SK-N-SH (cell line): ENCODE results near the gene GPR143. TPM values are rescaled to one million over a fixed set of nuclear protein-coding genes. Genes with fewer than 3 reads are reported as not detected.

Source experiments
- CTCF ChIA-PET: fragments of 300-600, 350-600 bp; formaldehyde crosslinking; extraction: SDS; loops from one replicate; lab custom pipeline; 2021; lab: Yijun Ruan, JAX
- POLR2A ChIA-PET: fragments of 350-600 bp; sonication (Branson Sonifier 250); formaldehyde crosslinking; extraction: SDS; loops from one replicate; lab custom pipeline; 2020; ENCODE audit warnings: antibody characterized with exemption, inconsistent platforms; lab: Yijun Ruan, JAX
- DNase-seq: peaks from one replicate; pipeline ENCODE4 v3.0.0; 2012
- H2AFZ ChIP-seq: fragments of 200-600 bp; sonication (generic); 2 replicates; pipeline ENCODE4 v1.8.1; 2016; ENCODE audit warnings: antibody characterized with exemption, mild to moderate bottlenecking, low read depth
- H3F3A ChIP-seq: fragments of 200-600 bp; sonication (generic); replicated peaks from 2 replicates; pipeline ENCODE3; 2016; ENCODE audit warnings: antibody characterized with exemption, mild to moderate bottlenecking; ENCODE audit not compliant: insufficient read depth
- H3K27ac ChIP-seq, 2 experiments: fragments of 200-500 bp in 1 of 2; fragments of 200-600 bp in 1 of 2; sonication (Bioruptor generic) in 1 of 2; sonication (generic), shearing (Covaris generic) in 1 of 2; 2 replicates each; pipeline versions ENCODE4 v1.5.1 to v1.6.1; 2014 to 2016; ENCODE audit warnings: low read depth in 2 of 2, inconsistent platforms in 1 of 2, low read length in 1 of 2, mild to moderate bottlenecking in 1 of 2, mixed read lengths in 1 of 2
- H3K27me3 ChIP-seq: fragments of 200-600 bp; sonication (generic), shearing (Covaris generic); 2 replicates; pipeline ENCODE4 v1.6.1; 2016; ENCODE audit warnings: mixed run types; ENCODE audit not compliant: insufficient read depth
- H3K36me3 ChIP-seq, 2 experiments: fragments of 200-500 bp in 1 of 2; fragments of 200-600 bp in 1 of 2; sonication (Bioruptor generic) in 1 of 2; sonication (generic) in 1 of 2; replicated peaks in 1 of 2; 2 replicates each; pipeline versions ENCODE3 to v1.5.1; 2014 to 2016; ENCODE audit warnings: low read length in 1 of 2, mild to moderate bottlenecking in 1 of 2; ENCODE audit not compliant: insufficient read depth in 2 of 2, control insufficient read depth in 1 of 2
- H3K4me1 ChIP-seq, 2 experiments: fragments of 200-500 bp in 1 of 2; fragments of 200-600 bp in 1 of 2; sonication (Bioruptor generic) in 1 of 2; sonication (generic), shearing (Covaris generic) in 1 of 2; 2 replicates each; pipeline versions ENCODE4 v1.5.1 to v1.6.1; 2014 to 2016; ENCODE audit warnings: low read depth in 1 of 2, low read length in 1 of 2, mixed run types in 1 of 2; ENCODE audit not compliant: insufficient read depth in 2 of 2, control insufficient read depth in 1 of 2
- H3K4me2 ChIP-seq: fragments of 200-600 bp; sonication (generic), shearing (Covaris generic); 2 replicates; pipeline ENCODE4 v1.6.1; 2017; ENCODE audit warnings: mixed run types
- H3K4me3 ChIP-seq, 2 experiments: fragments of 200-500 bp in 1 of 2; fragments of 200-600 bp in 1 of 2; sonication (Bioruptor generic) in 1 of 2; sonication (generic), shearing (Covaris generic) in 1 of 2; 2 replicates each; pipeline versions ENCODE4 v1.5.1 to v1.8.1; 2014 to 2016; ENCODE audit warnings: low read depth in 2 of 2, inconsistent platforms in 1 of 2, low read length in 1 of 2, mild to moderate bottlenecking in 1 of 2, mixed read lengths in 1 of 2, moderate library complexity in 1 of 2
- H3K79me2 ChIP-seq: fragments of 200-600 bp; sonication (generic); 2 replicates; pipeline ENCODE4 v1.8.1; 2017; ENCODE audit warnings: mild to moderate bottlenecking; ENCODE audit not compliant: insufficient read depth
- H3K9ac ChIP-seq: fragments of 200-600 bp; sonication (generic); 2 replicates; pipeline ENCODE4 v1.6.1; 2017; ENCODE audit warnings: mixed run types
- H3K9me2 ChIP-seq: fragments of 200-600 bp; sonication (generic); 2 replicates; pipeline ENCODE4 v1.6.1; 2017; ENCODE audit warnings: mixed run types
- H3K9me3 ChIP-seq: fragments of 200-600 bp; sonication (generic); 2 replicates; pipeline ENCODE4 v1.6.1; 2017; ENCODE audit warnings: mixed run types, mild to moderate bottlenecking, moderate library complexity
- H4K20me1 ChIP-seq: fragments of 200-600 bp; sonication (generic); 2 replicates; pipeline ENCODE4 v1.6.1; 2017; ENCODE audit warnings: mild to moderate bottlenecking, mixed run types; ENCODE audit not compliant: insufficient read depth
- CHD2 ChIP-seq: fragments of 150-350 bp; IDR thresholded peaks from 2 replicates; pipeline ENCODE4 v1.6.1; 2018; ENCODE audit warnings: low read length; ENCODE audit not compliant: partially characterized antibody
- ELF1 ChIP-seq: IDR thresholded peaks from 2 replicates; pipeline ENCODE4 v1.4.0; 2012
- FOXJ3 ChIP-seq: sonication (generic); formaldehyde crosslinking; IDR thresholded peaks from 2 replicates; pipeline ENCODE4 v1.5.1; 2020; ENCODE audit warnings: mild to moderate bottlenecking, missing genetic modification reagents
- GABPA ChIP-seq: IDR thresholded peaks from 2 replicates; pipeline ENCODE4 v1.4.0; 2012; ENCODE audit warnings: low read depth, mild to moderate bottlenecking
- GATA2 ChIP-seq: sonication (generic); formaldehyde crosslinking; IDR thresholded peaks from 2 replicates; pipeline ENCODE4 v1.5.0; 2020; ENCODE audit warnings: mild to moderate bottlenecking, missing genetic modification reagents
- IRF3 ChIP-seq: fragments of 150-350 bp; IDR thresholded peaks from 2 replicates; pipeline ENCODE4 v1.6.1; 2016; ENCODE audit warnings: mild to moderate bottlenecking, low read depth, low read length
- JUND ChIP-seq: IDR thresholded peaks from 2 replicates; pipeline ENCODE4 v1.4.0; 2012
- MXI1 ChIP-seq: IDR thresholded peaks from 2 replicates; pipeline ENCODE4 v1.6.1; 2012; ENCODE audit warnings: mild to moderate bottlenecking, low read depth, low read length, improper control_type of control experiment
- NFIC ChIP-seq: IDR thresholded peaks from 2 replicates; pipeline ENCODE4 v1.4.0; 2012; ENCODE audit warnings: borderline replicate concordance
- NRF1 ChIP-seq: IDR thresholded peaks from 2 replicates; pipeline ENCODE4 v1.6.1; 2012; ENCODE audit warnings: low read depth, mild to moderate bottlenecking, low read length
- POLR2AphosphoS5 ChIP-seq: IDR thresholded peaks from 2 replicates; pipeline ENCODE4 v1.6.1; 2012; ENCODE audit warnings: low read depth, low read length
- RAD21 ChIP-seq: IDR thresholded peaks from 2 replicates; pipeline ENCODE4 v1.6.1; 2012; ENCODE audit warnings: mild to moderate bottlenecking, low read length
- RCOR1 ChIP-seq: fragments of 150-350 bp; IDR thresholded peaks from 2 replicates; pipeline ENCODE4 v1.6.1; 2017; ENCODE audit warnings: antibody characterized with exemption, low read length
- RFX5 ChIP-seq: IDR thresholded peaks from 2 replicates; pipeline ENCODE4 v1.6.1; 2012; ENCODE audit warnings: mild to moderate bottlenecking, improper control_type of control experiment, low read length
- TAF1 ChIP-seq: IDR thresholded peaks from 2 replicates; pipeline ENCODE4 v1.6.1; 2012; ENCODE audit warnings: low read depth, mild to moderate bottlenecking, low read length, moderate library complexity, borderline replicate concordance
- TEAD4 ChIP-seq: IDR thresholded peaks from 2 replicates; pipeline ENCODE4 v1.4.0; 2012; ENCODE audit warnings: mild to moderate bottlenecking, borderline replicate concordance; ENCODE audit not compliant: insufficient read depth
- YY1 ChIP-seq: IDR thresholded peaks from 2 replicates; pipeline ENCODE4 v1.4.0; 2012; ENCODE audit warnings: low read depth, mild to moderate bottlenecking
- WGBS: methylation state at CpG from one replicate; pipeline ENCODE4 v1.1.6; 2017; ENCODE audit warnings: low lambda C conversion rate; 5-methylcytosine and 5-hydroxymethylcytosine counted together
- polyA plus RNA-seq, 3 experiments: library from polyadenylated mRNA; depleted of rRNA; stranded (reverse); fragments of >200 nt; gene quantifications; 2 replicates each; pipeline ENCODE4 v1.2.3, GENCODE V29; 2012
- TF ChIP-seq, protein P1 (sequence below): IDR thresholded peaks from 2 replicates; pipeline ENCODE4 v1.4.0; 2012; ENCODE audit warnings: low read depth
- TF ChIP-seq, protein P2 (sequence below): IDR thresholded peaks from 2 replicates; pipeline ENCODE4 v1.6.1; 2012; ENCODE audit warnings: mild to moderate bottlenecking, low read depth, low read length, moderate library complexity

Gene GPR143
- polyA plus RNA-seq, 1 of the 3 experiments (the other 2 are of a cell fraction) = not detected

DNA sequence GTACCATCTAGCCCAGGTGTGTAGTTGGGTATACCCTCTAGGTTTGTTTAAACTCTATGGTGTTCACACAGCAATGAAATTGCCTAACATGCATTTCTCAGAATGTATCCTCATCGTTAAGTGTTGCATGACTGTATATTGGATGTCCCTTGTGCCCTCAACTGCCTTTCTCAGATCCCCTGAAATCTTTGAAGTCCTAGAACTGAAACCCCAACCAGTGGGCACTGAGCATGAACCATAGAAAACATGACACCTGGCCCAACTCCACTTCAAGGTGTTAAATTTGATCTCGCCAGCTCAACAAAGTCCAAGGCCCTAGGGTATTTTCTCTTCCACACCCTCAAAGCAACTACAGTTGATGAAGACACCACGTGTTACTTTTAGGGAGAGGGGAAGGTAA lies 35.6 kb downstream of the GPR143 start:
- no peaks in the 10 kb centered on the region for H3F3A ChIP-seq
- no peaks in the 10 kb centered on the region for H3K9me2 ChIP-seq
- 28% methylated on average over 3 of the region's 3 CpGs for WGBS
- no peaks in the 10 kb centered on the region for H3K4me1 ChIP-seq
- no peak overlapping the region for H2AFZ ChIP-seq
- H3K4me2 ChIP-seq = no peak overlapping the region
- H3K27me3 ChIP-seq = no peaks in the 10 kb centered on the region
- DNase-seq = no peak
- no peak overlapping the region for H3K4me3 ChIP-seq
- TF ChIP-seq, protein P1, sequence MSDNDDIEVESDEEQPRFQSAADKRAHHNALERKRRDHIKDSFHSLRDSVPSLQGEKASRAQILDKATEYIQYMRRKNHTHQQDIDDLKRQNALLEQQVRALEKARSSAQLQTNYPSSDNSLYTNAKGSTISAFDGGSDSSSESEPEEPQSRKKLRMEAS = no peak
- TF ChIP-seq TEAD4 = no peak
- no peak for TF ChIP-seq POLR2AphosphoS5
- ChIA-PET CTCF (no interaction called here), POLR2A (no interaction called here)
- no peaks in the 10 kb centered on the region for H4K20me1 ChIP-seq
- H3K27ac ChIP-seq = no peak overlapping the region
- H3K9ac ChIP-seq = no peak overlapping the region
- no peaks in the 10 kb centered on the region for H3K36me3 ChIP-seq
- no peaks in the 10 kb centered on the region for H3K9me3 ChIP-seq
- no peaks in the 10 kb centered on the region for H3K79me2 ChIP-seq

- Histone ChIP-seq H3K27ac (no peak overlapping the region), H3K9me2 (no peaks in the 10 kb centered on the region), H2AFZ (no peak overlapping the region), H3K9ac (no peak overlapping the region), H4K20me1 (no peaks in the 10 kb centered on the region), H3K4me2 (no peak overlapping the region), H3K4me1 (no peaks in the 10 kb centered on the region), H3K27me3 (no peaks in the 10 kb centered on the region), H3F3A (no peaks in the 10 kb centered on the region), H3K4me3 (no peak overlapping the region), H3K9me3 (no peaks in the 10 kb centered on the region), H3K36me3 (no peaks in the 10 kb centered on the region), H3K79me2 (no peaks in the 10 kb centered on the region)
- DNase-seq = no peak
- TF ChIP-seq TAF1 = no peak
- TF ChIP-seq, protein P2, sequence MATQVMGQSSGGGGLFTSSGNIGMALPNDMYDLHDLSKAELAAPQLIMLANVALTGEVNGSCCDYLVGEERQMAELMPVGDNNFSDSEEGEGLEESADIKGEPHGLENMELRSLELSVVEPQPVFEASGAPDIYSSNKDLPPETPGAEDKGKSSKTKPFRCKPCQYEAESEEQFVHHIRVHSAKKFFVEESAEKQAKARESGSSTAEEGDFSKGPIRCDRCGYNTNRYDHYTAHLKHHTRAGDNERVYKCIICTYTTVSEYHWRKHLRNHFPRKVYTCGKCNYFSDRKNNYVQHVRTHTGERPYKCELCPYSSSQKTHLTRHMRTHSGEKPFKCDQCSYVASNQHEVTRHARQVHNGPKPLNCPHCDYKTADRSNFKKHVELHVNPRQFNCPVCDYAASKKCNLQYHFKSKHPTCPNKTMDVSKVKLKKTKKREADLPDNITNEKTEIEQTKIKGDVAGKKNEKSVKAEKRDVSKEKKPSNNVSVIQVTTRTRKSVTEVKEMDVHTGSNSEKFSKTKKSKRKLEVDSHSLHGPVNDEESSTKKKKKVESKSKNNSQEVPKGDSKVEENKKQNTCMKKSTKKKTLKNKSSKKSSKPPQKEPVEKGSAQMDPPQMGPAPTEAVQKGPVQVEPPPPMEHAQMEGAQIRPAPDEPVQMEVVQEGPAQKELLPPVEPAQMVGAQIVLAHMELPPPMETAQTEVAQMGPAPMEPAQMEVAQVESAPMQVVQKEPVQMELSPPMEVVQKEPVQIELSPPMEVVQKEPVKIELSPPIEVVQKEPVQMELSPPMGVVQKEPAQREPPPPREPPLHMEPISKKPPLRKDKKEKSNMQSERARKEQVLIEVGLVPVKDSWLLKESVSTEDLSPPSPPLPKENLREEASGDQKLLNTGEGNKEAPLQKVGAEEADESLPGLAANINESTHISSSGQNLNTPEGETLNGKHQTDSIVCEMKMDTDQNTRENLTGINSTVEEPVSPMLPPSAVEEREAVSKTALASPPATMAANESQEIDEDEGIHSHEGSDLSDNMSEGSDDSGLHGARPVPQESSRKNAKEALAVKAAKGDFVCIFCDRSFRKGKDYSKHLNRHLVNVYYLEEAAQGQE = no peak
- TF ChIP-seq IRF3 = no peak
- no peak for TF ChIP-seq RCOR1
- no peak for TF ChIP-seq CHD2
- no peak for TF ChIP-seq NFIC
- no peak for TF ChIP-seq YY1
- no peak for TF ChIP-seq NRF1
- TF ChIP-seq JUND = no peak
- TF ChIP-seq RFX5 = no peak
- no peak for TF ChIP-seq GABPA
- no peak for TF ChIP-seq FOXJ3 (CRISPR knock-in tag)
- TF ChIP-seq RAD21 = no peak
- TF ChIP-seq, protein P1 = no peak
- no peak for TF ChIP-seq ELF1
- no peak for TF ChIP-seq GATA2 (CRISPR knock-in tag)
- TF ChIP-seq MXI1 = no peak
- WGBS = 12% methylated on average over 4 of the region's 5 CpGs
- POLR2A ChIA-PET = no interaction called here
- CTCF ChIA-PET = no interaction called here
These were observed 36.3 kb downstream of the GPR143 start for GRCh38 chrX:9729171-9729885.
